ENCODE measurements around the gene PRDM15.

Gene PRDM15

DNA sequence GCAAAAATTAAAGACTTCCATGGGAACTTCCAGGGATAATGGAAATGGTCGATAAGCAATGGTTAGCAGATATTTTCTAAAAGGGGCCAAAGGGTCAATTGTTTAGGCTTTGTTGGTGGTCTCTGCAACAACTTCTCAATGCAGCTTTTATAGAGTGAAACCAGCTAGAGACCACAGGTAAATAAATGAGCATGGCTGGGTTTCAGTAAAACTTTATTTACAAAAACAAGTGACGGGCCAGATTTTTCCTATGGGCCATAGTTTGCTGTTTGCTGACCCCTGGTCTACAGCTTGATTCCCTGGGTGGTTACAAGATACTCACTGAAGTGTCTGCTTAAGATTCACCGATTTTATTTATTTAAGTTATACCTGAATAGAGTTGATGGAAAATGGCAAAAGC, 22.6 kb upstream of the PRDM15 start:
- DNase-seq (ENCODE audit: low spot score) = no peak
- TF ChIP-seq, protein P1, sequence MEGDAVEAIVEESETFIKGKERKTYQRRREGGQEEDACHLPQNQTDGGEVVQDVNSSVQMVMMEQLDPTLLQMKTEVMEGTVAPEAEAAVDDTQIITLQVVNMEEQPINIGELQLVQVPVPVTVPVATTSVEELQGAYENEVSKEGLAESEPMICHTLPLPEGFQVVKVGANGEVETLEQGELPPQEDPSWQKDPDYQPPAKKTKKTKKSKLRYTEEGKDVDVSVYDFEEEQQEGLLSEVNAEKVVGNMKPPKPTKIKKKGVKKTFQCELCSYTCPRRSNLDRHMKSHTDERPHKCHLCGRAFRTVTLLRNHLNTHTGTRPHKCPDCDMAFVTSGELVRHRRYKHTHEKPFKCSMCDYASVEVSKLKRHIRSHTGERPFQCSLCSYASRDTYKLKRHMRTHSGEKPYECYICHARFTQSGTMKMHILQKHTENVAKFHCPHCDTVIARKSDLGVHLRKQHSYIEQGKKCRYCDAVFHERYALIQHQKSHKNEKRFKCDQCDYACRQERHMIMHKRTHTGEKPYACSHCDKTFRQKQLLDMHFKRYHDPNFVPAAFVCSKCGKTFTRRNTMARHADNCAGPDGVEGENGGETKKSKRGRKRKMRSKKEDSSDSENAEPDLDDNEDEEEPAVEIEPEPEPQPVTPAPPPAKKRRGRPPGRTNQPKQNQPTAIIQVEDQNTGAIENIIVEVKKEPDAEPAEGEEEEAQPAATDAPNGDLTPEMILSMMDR (IDR thresholded peaks at IDR 0.05; ENCODE audit: borderline replicate concordance, control extremely low read depth, extremely low read depth, insufficient read depth, missing control alignments) = no peak
- in situ Hi-C loops (cut with MboI; ENCODE audit: low sequenced_read_pairs, unreplicated experiment) = no loop called here

- TF ChIP-seq, protein P1 (IDR thresholded peaks at IDR 0.05; ENCODE audit: borderline replicate concordance, control extremely low read depth, extremely low read depth, insufficient read depth, missing control alignments) = no peak
These were observed 22.0 kb upstream of the PRDM15 start for GRCh38 chr21:41901099-41901498.

DNA sequence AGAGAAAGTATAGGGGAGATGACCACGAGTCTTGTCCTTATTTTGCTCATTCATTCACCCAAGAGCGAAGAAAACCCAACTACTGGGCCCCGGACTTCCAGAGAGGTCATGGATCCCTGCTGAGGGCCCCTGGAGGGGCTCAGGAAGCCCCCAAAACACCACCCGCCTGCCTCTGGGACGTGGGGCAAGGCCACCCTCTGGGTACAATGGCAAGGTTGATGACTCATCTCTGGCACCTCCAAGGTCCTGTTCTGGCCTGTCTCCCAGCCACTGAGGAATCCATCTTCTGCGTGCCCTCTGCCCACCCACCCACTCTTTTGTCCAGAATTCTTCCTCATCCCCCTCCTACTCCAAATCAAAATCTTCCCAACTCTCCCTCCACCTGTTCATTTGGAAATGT, 21.3 kb upstream of the PRDM15 start:
- no peak for DNase-seq (ENCODE audit: low spot score)
- TF ChIP-seq, protein P1 (IDR thresholded peaks at IDR 0.05; ENCODE audit: borderline replicate concordance, control extremely low read depth, extremely low read depth, insufficient read depth, missing control alignments) = no peak
- in situ Hi-C loops (cut with MboI; ENCODE audit: low sequenced_read_pairs, unreplicated experiment) = no loop called here

More at GRCh38 chr21:41901099-41901498, 22.0 kb upstream of the PRDM15 start:
- DNase-seq (ENCODE audit: low spot score) = peak; percentile 57
- in situ Hi-C loops (cut with MboI; ENCODE audit: low sequenced_read_pairs, unreplicated experiment) = no loop called here

- in situ Hi-C loops (cut with MboI; ENCODE audit: low sequenced_read_pairs, unreplicated experiment) = no loop called here
- TF ChIP-seq, protein P1 (IDR thresholded peaks at IDR 0.05; ENCODE audit: borderline replicate concordance, control extremely low read depth, extremely low read depth, insufficient read depth, missing control alignments) = no peak
- peak; percentile 66 for DNase-seq (ENCODE audit: low spot score)
These were observed 20.5 kb upstream of the PRDM15 start for GRCh38 chr21:41899426-41900202.

DNA sequence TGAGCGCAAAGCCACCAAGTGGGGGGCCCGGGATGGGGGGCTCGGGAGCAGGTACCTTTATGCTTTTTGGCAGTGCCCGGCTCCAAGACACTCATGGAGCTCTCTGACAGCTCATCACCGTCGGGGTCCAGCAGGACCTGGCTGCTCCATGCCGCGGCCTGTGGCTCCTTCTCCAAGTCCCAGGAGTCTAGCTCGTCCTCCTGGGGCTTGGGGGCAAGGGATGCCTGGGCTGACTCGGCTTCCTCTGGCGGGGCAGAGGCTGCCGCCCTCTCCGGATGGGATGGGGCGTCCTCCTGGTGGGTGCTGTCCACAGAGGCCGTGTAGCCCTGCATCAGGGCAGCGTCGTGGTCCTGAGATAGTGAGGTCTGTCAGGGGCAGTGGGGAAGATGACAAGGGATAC, 19.9 kb upstream of the PRDM15 start:
- TF ChIP-seq, protein P1 (IDR thresholded peaks at IDR 0.05; ENCODE audit: borderline replicate concordance, control extremely low read depth, extremely low read depth, insufficient read depth, missing control alignments) = no peak
- in situ Hi-C loops (cut with MboI; ENCODE audit: low sequenced_read_pairs, unreplicated experiment) = no loop called here
- no peak for DNase-seq (ENCODE audit: low spot score)

DNA sequence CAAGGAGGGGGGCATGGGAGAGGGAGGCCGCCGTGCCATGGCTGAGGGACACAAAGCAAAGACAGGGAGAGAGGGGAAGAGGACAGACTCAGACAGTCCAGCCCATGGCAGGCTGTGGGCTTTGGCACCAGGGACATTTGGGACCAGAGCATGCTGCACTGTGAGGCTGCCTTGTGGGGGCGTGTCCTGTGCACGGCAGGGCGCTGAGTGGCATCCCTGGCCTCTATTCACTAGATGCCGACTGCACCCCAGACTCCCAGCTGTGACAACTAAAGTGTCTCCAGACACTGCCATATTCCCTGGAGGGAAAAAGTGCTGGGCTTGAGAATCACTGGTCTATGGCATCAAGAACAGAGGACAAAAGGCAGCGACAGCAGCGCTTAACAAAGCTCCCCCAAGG, 18.6 kb upstream of the PRDM15 start:
- DNase-seq (ENCODE audit: low spot score) = no peak
- in situ Hi-C loops (cut with MboI; ENCODE audit: low sequenced_read_pairs, unreplicated experiment) = no loop called here
- TF ChIP-seq, protein P1 (IDR thresholded peaks at IDR 0.05; ENCODE audit: borderline replicate concordance, control extremely low read depth, extremely low read depth, insufficient read depth, missing control alignments) = no peak

All from GM13976 (cell line).